ENCODE results near the gene ESYT2. TPM values are rescaled to one million over a fixed set of nuclear protein-coding genes. Genes with fewer than 3 reads are reported as not detected.

Gene ESYT2
- total RNA-seq, 1 experiment from 2014 or later = 68.2 TPM

DNA sequence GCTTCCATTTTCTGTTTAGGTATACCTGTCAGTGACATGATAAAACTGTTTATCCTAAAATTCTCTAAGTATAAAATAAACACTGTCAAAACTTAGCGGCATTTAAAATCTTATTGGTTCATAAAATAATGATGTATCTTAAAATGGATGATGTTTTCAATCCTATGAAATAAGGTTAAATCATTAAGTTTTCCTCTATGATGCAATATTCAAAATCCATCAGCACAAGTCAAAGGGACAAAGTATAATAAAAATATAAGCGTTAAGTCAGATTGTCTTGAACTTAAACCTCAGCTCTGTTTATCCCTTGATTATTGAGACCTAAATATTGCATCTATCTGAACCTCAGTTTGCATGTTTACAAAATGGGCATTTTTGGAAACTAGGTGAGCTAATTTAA, 78.1 kb downstream of the ESYT2 start:
- RAD21 ChIA-PET (ENCODE audit: low non-redundant PET in 1 of 2, low total read pairs in 2 of 2, uncharacterized antibody in 2 of 2, unreplicated experiment in 2 of 2) = no interaction called here
- Histone ChIP-seq H4K20me1 (ENCODE audit: insufficient read depth) (no peaks in the 10 kb centered on the region), H3K9me2 (ENCODE audit: insufficient read depth) (no peaks in the 10 kb centered on the region), H3K9me3 (ENCODE audit: control insufficient read depth in 1 of 2, insufficient read depth in 1 of 2, low read depth in 1 of 2, low read length in 2 of 2) (no peaks in the 10 kb centered on the region), H3K79me2 (ENCODE audit: insufficient read depth, low read length) (no peaks in the 10 kb centered on the region), H3K36me3 (ENCODE audit: control insufficient read depth in 1 of 2, insufficient read depth in 2 of 2, low read length in 2 of 2) (peaks cover 15 to 19% of the 10 kb centered on the region in 2 experiments; a peak in 3 of 4 replicates), H3K4me3 (replicated peaks in 1 of 2; ENCODE audit: low read depth in 1 of 2, low read length in 2 of 2) (no peak overlapping the region), H2AFZ (ENCODE audit: low read depth, low read length, poor library complexity, severe bottlenecking) (no peak overlapping the region), H3K4me1 (ENCODE audit: control insufficient read depth in 1 of 2, insufficient read depth in 2 of 2, low read length in 2 of 2) (no peaks in the 10 kb centered on the region), H3K27ac (ENCODE audit: low read depth, low read length) (no peak overlapping the region), H3K27me3 (ENCODE audit: insufficient read depth, low read length) (no peaks in the 10 kb centered on the region), H3K9ac (ENCODE audit: low read length) (no peak overlapping the region), H3K4me2 (ENCODE audit: low read length) (no peak overlapping the region)
- intact Hi-C loops (cut with micrococcal nuclease) = no loop called here
- CTCF ChIA-PET = no interaction called here
- BruUV-seq (replicated peaks) = no TSS peak
- POLR2A ChIA-PET = no interaction called here
- ATAC-seq (no peak), DNase-seq (ENCODE audit: low read depth, low spot score) (no peak)
- TF ChIP-seq POLR2A (IDR thresholded peaks at IDR 0.05; ENCODE audit: borderline replicate concordance, extremely low read depth, insufficient read depth, insufficient read length) = no peak
- TF ChIP-seq POLR2AphosphoS5 (IDR thresholded peaks at IDR 0.05; ENCODE audit: low read depth, low read length) = no peak
- TF ChIP-seq, protein P1, sequence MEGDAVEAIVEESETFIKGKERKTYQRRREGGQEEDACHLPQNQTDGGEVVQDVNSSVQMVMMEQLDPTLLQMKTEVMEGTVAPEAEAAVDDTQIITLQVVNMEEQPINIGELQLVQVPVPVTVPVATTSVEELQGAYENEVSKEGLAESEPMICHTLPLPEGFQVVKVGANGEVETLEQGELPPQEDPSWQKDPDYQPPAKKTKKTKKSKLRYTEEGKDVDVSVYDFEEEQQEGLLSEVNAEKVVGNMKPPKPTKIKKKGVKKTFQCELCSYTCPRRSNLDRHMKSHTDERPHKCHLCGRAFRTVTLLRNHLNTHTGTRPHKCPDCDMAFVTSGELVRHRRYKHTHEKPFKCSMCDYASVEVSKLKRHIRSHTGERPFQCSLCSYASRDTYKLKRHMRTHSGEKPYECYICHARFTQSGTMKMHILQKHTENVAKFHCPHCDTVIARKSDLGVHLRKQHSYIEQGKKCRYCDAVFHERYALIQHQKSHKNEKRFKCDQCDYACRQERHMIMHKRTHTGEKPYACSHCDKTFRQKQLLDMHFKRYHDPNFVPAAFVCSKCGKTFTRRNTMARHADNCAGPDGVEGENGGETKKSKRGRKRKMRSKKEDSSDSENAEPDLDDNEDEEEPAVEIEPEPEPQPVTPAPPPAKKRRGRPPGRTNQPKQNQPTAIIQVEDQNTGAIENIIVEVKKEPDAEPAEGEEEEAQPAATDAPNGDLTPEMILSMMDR (IDR thresholded peaks at IDR 0.05 in 2 of 3, conservative IDR thresholded peaks at IDR 0.05 in 1 of 3; ENCODE audit: borderline replicate concordance in 1 of 3, insufficient read depth in 1 of 3, low read depth in 2 of 3, low read length in 2 of 3) = no peak
- no peak for TF ChIP-seq JUND (IDR thresholded peaks at IDR 0.05)
- no peak for TF ChIP-seq CBX3 (IDR thresholded peaks at IDR 0.05; ENCODE audit: low read depth)

DNA sequence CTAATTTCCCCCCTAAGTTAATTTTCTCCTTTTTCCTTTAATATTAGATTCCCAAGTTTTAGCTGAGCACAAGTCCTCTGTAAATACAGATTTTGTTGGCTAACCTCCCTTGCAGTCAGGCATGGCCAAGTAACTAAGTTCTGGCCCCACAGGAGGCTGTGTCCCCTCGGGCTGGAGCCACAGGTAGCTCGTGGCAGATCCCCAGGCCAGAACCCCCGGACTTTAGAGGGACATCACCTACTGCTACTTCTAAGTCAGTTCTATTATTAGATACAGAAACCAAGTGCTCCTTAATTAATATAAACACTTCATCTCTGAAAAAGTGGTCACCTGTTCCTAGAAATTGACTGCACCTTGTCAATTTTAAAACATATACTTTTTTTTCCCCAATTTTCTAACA, 78.6 kb downstream of the ESYT2 start:
- no peak for ATAC-seq

More for the DNA sequence above, 78.6 kb downstream of the ESYT2 start:
- intact Hi-C loops (cut with micrococcal nuclease) = no loop called here
- CTCF ChIA-PET = no interaction called here
- H3K9ac ChIP-seq (ENCODE audit: low read length) = no peak overlapping the region
- TF ChIP-seq TCF7L2 (IDR thresholded peaks at IDR 0.05; ENCODE audit: borderline replicate concordance, extremely low read depth, insufficient read depth, insufficient read length) = no peak
- H3K79me2 ChIP-seq (ENCODE audit: insufficient read depth, low read length) = no peaks in the 10 kb centered on the region
- POLR2A ChIA-PET = no interaction called here
- no peaks in the 10 kb centered on the region for H3K4me1 ChIP-seq (ENCODE audit: control insufficient read depth in 1 of 2, insufficient read depth in 2 of 2, low read length in 2 of 2)
- no peak overlapping the region for H3K27ac ChIP-seq (ENCODE audit: low read depth, low read length)
- no peak overlapping the region for H3K4me2 ChIP-seq (ENCODE audit: low read length)
- DNase-seq (ENCODE audit: low read depth, low spot score) = no peak
- no peaks in the 10 kb centered on the region for H4K20me1 ChIP-seq (ENCODE audit: insufficient read depth)
- no peak overlapping the region for H3K4me3 ChIP-seq (replicated peaks in 1 of 2; ENCODE audit: low read depth in 1 of 2, low read length in 2 of 2)
- peaks cover 15 to 19% of the 10 kb centered on the region in 2 experiments; a peak in 3 of 4 replicates for H3K36me3 ChIP-seq (ENCODE audit: control insufficient read depth in 1 of 2, insufficient read depth in 2 of 2, low read length in 2 of 2)
- H2AFZ ChIP-seq (ENCODE audit: low read depth, low read length, poor library complexity, severe bottlenecking) = no peak overlapping the region
- no peaks in the 10 kb centered on the region for H3K9me2 ChIP-seq (ENCODE audit: insufficient read depth)
- RAD21 ChIA-PET (ENCODE audit: low non-redundant PET in 1 of 2, low total read pairs in 2 of 2, uncharacterized antibody in 2 of 2, unreplicated experiment in 2 of 2) = no interaction called here
- no TSS peak for BruUV-seq (replicated peaks)
- no peaks in the 10 kb centered on the region for H3K27me3 ChIP-seq (ENCODE audit: insufficient read depth, low read length)
- H3K9me3 ChIP-seq (ENCODE audit: control insufficient read depth in 1 of 2, insufficient read depth in 1 of 2, low read depth in 1 of 2, low read length in 2 of 2) = no peaks in the 10 kb centered on the region

Measured in HCT116 (cell line).